DND-41 (cell line): ENCODE data around the gene KIAA0753.

Experiments used
- CTCF ChIP-seq: IDR thresholded peaks from 2 replicates; pipeline ENCODE4 v1.5.1; 2012; ENCODE audit warnings: borderline replicate concordance, low read length, moderate library complexity, mild to moderate bottlenecking; ENCODE audit not compliant: poor library complexity, severe bottlenecking; ENCODE audit errors: extremely low read depth
- EZH2 ChIP-seq: IDR thresholded peaks from 3 replicates; pipeline ENCODE4 v1.6.1; 2012; ENCODE audit warnings: borderline replicate concordance, low read depth, mild to moderate bottlenecking, moderate library complexity, low read length, inconsistent platforms; ENCODE audit not compliant: severe bottlenecking

DNA sequence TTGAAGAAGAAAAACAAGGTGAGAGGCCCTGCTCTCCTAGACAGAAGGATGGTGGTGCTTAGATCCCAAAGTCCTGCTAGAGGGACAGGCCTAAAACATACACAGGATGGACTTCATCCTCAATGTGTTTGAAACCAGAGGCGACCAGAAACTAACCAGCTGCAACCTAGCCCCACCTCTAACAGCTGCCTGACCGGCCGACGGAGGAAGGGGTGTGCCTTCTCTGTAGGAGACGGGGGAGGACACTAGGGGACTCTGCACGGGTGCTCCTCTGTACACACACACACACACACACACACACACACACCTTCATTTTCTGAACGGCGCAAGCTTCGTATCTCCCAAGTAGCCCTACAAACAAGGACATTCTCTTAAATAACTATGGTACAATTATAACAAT is 59.9 kb downstream of the KIAA0753 start:
- TF ChIP-seq CTCF (no peak), EZH2 (no peak)
